Osteoblast (primary cell): ENCODE data around the gene BAIAP3. TPM values are rescaled to one million over a fixed set of nuclear protein-coding genes. Genes with fewer than 3 reads are reported as not detected.

Experiments used
- DNase-seq: peaks from one replicate; pipeline ENCODE4 v3.0.0; 2011; ENCODE audit warnings: low spot score, mixed read lengths; ENCODE audit not compliant: insufficient read length; ENCODE audit errors: missing footprints
- H2AFZ ChIP-seq: 2 replicates; pipeline ENCODE4 v1.6.0; 2011; ENCODE audit warnings: mild to moderate bottlenecking, low read length
- H3K27ac ChIP-seq: 2 replicates; pipeline ENCODE4 v1.5.1; 2011; ENCODE audit warnings: mild to moderate bottlenecking, low read depth, low read length, moderate library complexity
- H3K27me3 ChIP-seq: 2 replicates; pipeline ENCODE4 v1.6.0; 2012; ENCODE audit warnings: mild to moderate bottlenecking, control low read depth, inconsistent platforms, low read length, moderate library complexity; ENCODE audit not compliant: insufficient read depth
- H3K36me3 ChIP-seq: 2 replicates; pipeline ENCODE4 v1.5.1; 2011; ENCODE audit warnings: mild to moderate bottlenecking, low read length, control low read depth, moderate library complexity; ENCODE audit not compliant: insufficient read depth
- H3K4me1 ChIP-seq: 2 replicates; pipeline ENCODE4 v1.5.1; 2011; ENCODE audit warnings: mild to moderate bottlenecking, low read length, control low read depth, moderate library complexity; ENCODE audit not compliant: insufficient read depth
- H3K4me2 ChIP-seq: 2 replicates; pipeline ENCODE4 v1.6.0; 2011; ENCODE audit warnings: mild to moderate bottlenecking, low read length; ENCODE audit not compliant: insufficient read depth
- H3K4me3 ChIP-seq: fragments of 200-600 bp; sonication (generic); 3 replicates; pipeline ENCODE4 v1.5.1; 2012; ENCODE audit warnings: mild to moderate bottlenecking, low read length, inconsistent platforms; ENCODE audit not compliant: insufficient read depth
- H3K79me2 ChIP-seq: 2 replicates; pipeline ENCODE4 v1.6.0; 2012; ENCODE audit warnings: mild to moderate bottlenecking, low read length, control low read depth, inconsistent platforms; ENCODE audit not compliant: insufficient read depth
- H3K9me3 ChIP-seq: 2 replicates; pipeline ENCODE4 v1.5.1; 2011; ENCODE audit warnings: low read depth, low read length, control low read depth
- H4K20me1 ChIP-seq: 2 replicates; pipeline ENCODE4 v1.6.0; 2012; ENCODE audit warnings: mild to moderate bottlenecking, low read length, control low read depth; ENCODE audit not compliant: insufficient read depth
- CTCF ChIP-seq: IDR thresholded peaks from 2 replicates; pipeline ENCODE4 v1.5.1; 2011; ENCODE audit warnings: mild to moderate bottlenecking, low read depth, low read length, moderate library complexity; ENCODE audit errors: extremely low read depth
- total RNA-seq: library from RNA; depleted of rRNA; stranded (reverse); fragments of >200 nt; gene quantifications from 2 replicates; pipeline ENCODE4 v1.2.3, GENCODE V29; 2012

Gene BAIAP3
- total RNA-seq, 1 donor, result under 0.01 TPM

- Histone ChIP-seq H2AFZ (no peak overlapping the region), H3K36me3 (peaks cover 5% of the 10 kb centered on the region), H3K27me3 (no peaks in the 10 kb centered on the region), H3K79me2 (peaks cover 96% of the 10 kb centered on the region), H3K4me2 (no peak overlapping the region), H4K20me1 (peaks cover 21% of the 10 kb centered on the region), H3K4me3 (no peak overlapping the region), H3K9me3 (no peaks in the 10 kb centered on the region), H3K4me1 (peaks cover 12% of the 10 kb centered on the region), H3K27ac (no peak overlapping the region)
- no peak for TF ChIP-seq CTCF
- no peak for DNase-seq
These were observed 22.1 kb downstream of the BAIAP3 start for GRCh38 chr16:1355591-1355990.

- H3K4me2 ChIP-seq, result no peak overlapping the region
- TF ChIP-seq CTCF, result no peak
- H3K9me3 ChIP-seq, result no peaks in the 10 kb centered on the region
- peaks cover 6% of the 10 kb centered on the region for H3K4me1 ChIP-seq
- no peak overlapping the region for H3K4me3 ChIP-seq
- no peaks in the 10 kb centered on the region for H3K27me3 ChIP-seq
- no peak for DNase-seq
- peaks cover 96% of the 10 kb centered on the region for H3K79me2 ChIP-seq
- H4K20me1 ChIP-seq, result peaks cover 17% of the 10 kb centered on the region
- no peak overlapping the region for H2AFZ ChIP-seq
- H3K36me3 ChIP-seq, result peaks cover 5% of the 10 kb centered on the region
- H3K27ac ChIP-seq, result no peak overlapping the region
These were observed 22.8 kb downstream of the BAIAP3 start for GRCh38 chr16:1356061-1356900.

- H3K4me2 ChIP-seq, result no peak overlapping the region
- no peak overlapping the region for H3K4me3 ChIP-seq
- no peak overlapping the region for H3K27ac ChIP-seq
- H2AFZ ChIP-seq, result no peak overlapping the region
- H3K27me3 ChIP-seq, result no peaks in the 10 kb centered on the region
- H3K36me3 ChIP-seq, result peaks cover 17% of the 10 kb centered on the region
- H4K20me1 ChIP-seq, result peaks cover 29% of the 10 kb centered on the region
- H3K79me2 ChIP-seq, result peaks cover 94% of the 10 kb centered on the region
- no peak for TF ChIP-seq CTCF
- H3K4me1 ChIP-seq, result no peaks in the 10 kb centered on the region
- no peaks in the 10 kb centered on the region for H3K9me3 ChIP-seq
- no peak for DNase-seq
These were observed 24.6 kb downstream of the BAIAP3 start for GRCh38 chr16:1357906-1358566.

- peaks cover 58% of the 10 kb centered on the region for H3K79me2 ChIP-seq
- H3K27me3 ChIP-seq, result no peaks in the 10 kb centered on the region
- TF ChIP-seq CTCF, result no peak
- H3K4me2 ChIP-seq, result no peak overlapping the region
- no peaks in the 10 kb centered on the region for H3K4me1 ChIP-seq
- H4K20me1 ChIP-seq, result peaks cover 27% of the 10 kb centered on the region
- peaks cover 42% of the 10 kb centered on the region for H3K36me3 ChIP-seq
- H3K9me3 ChIP-seq, result no peaks in the 10 kb centered on the region
- no peak overlapping the region for H3K27ac ChIP-seq
- no peak for DNase-seq
- no peak overlapping the region for H3K4me3 ChIP-seq
- no peak overlapping the region for H2AFZ ChIP-seq
These were observed 28.4 kb downstream of the BAIAP3 start for GRCh38 chr16:1361685-1362360.
